Vagina (tissue), 2 donors: ENCODE data around the gene LMTK3.

ENCODE experiments used
- POLR2A ChIP-seq, 2 donors: fragments of 450-650 bp; IDR thresholded peaks; one replicate each; pipeline ENCODE4 v1.6.1; 2017; ENCODE audit warnings: antibody characterized with exemption in 2 of 2, mild to moderate bottlenecking in 2 of 2, moderate library complexity in 2 of 2
- POLR2AphosphoS5 ChIP-seq, 2 donors: sonication (generic); formaldehyde crosslinking; IDR thresholded peaks; one replicate each; pipeline ENCODE4 v1.9.0; 2017; ENCODE audit warnings: antibody characterized with exemption in 2 of 2, mild to moderate bottlenecking in 2 of 2, low read depth in 1 of 2; ENCODE audit not compliant: insufficient read depth in 1 of 2
- TF ChIP-seq, protein P1 (sequence below), 3 experiments: fragments of 450-650 bp in 2 of 3; fragments of 200-600 bp in 1 of 3; sonication (generic) in 1 of 3; IDR thresholded peaks; one replicate each; pipeline ENCODE4 v1.5.1; 2017 to 2019; ENCODE audit warnings: antibody characterized with exemption in 3 of 3, mild to moderate bottlenecking in 2 of 3, moderate library complexity in 2 of 3

DNA sequence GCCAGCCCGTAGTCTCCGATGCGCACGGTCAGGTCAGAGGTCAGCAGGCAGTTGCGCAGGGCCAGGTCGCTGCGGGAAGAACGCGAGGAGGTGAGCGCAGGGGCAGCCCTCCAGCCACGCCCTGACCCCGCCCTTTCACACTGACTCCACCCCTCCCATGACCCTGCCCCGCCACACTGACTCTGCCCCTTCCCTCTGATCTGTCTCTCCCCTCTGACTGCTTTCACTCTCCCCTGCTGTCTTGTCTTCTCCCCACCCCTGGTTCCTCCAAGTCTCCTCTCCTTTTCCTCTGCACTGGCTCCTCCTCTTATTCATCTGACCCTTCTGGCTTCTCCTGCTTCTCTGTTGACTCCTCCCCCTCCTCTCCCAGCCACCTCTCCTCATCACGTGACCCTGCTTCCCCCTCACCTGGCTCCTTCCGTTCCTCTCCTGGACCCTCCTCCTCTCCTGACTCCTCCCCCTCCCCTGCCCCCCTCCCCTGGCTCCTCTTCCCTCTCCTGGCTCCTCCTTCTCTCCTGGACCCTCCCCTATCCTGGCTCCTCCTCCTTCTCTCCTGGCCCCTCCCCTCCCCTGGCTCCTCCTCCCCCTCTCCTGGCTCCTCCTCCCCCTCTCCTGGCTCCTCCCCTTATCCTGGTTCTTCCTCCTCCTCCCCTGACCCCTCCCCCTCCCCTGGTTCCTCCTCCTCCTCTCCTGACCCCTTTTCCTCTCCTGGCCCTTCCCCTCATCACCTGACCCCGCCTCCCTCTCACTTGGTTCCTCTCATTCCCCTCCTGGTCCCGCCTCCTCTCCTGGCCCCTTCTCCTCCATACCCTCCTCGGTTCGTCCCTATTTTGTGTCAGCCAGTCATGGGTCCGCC is 9.9 kb downstream of the LMTK3 start:
- TF ChIP-seq POLR2AphosphoS5 (IDR thresholded peaks at IDR 0.05; ENCODE audit: insufficient read depth in 1 of 2, low read depth in 1 of 2) (no peak), POLR2A (IDR thresholded peaks at IDR 0.05) (no peak)
- TF ChIP-seq, protein P1, sequence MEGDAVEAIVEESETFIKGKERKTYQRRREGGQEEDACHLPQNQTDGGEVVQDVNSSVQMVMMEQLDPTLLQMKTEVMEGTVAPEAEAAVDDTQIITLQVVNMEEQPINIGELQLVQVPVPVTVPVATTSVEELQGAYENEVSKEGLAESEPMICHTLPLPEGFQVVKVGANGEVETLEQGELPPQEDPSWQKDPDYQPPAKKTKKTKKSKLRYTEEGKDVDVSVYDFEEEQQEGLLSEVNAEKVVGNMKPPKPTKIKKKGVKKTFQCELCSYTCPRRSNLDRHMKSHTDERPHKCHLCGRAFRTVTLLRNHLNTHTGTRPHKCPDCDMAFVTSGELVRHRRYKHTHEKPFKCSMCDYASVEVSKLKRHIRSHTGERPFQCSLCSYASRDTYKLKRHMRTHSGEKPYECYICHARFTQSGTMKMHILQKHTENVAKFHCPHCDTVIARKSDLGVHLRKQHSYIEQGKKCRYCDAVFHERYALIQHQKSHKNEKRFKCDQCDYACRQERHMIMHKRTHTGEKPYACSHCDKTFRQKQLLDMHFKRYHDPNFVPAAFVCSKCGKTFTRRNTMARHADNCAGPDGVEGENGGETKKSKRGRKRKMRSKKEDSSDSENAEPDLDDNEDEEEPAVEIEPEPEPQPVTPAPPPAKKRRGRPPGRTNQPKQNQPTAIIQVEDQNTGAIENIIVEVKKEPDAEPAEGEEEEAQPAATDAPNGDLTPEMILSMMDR (IDR thresholded peaks at IDR 0.05) = no peak
